ENCODE measurements around the gene ROPN1.

DNA sequence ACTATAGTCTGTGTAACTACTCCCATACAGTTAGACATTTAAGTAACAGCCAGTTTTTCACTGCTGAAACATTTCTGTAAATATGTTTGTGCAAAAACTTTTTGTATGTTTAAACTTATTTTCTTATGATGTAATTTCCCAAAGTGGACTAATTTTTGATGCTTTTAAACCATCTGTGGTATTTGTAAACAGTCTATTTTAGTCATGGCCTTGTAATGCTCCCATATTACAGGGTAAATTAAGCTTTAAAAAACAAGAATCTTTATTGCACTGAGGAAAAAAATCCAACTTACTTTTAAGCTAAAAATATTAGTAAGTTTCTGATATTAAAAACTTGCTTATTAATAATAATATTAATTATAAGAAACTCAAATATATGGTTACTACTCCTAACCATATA, 44.4 kb downstream of the ROPN1 start:
- TF ChIP-seq EZH2 (IDR thresholded peaks at IDR 0.05; ENCODE audit: insufficient read depth, poor library complexity, severe bottlenecking) (no peak), EZH2phosphoT487 (IDR thresholded peaks at IDR 0.05; ENCODE audit: insufficient read depth, low read depth) (no peak)

All from GM23248 (cell line).